HS-27A (cell line): ENCODE measurements around the gene TMEM271.
"Not testable (repeated sequence)": the region's sequence is repeated elsewhere in the genome, so short reads cannot be mapped to it uniquely, and the experiment has no call there.

ENCODE experiments used
- DNase-seq: peaks from one replicate; pipeline ENCODE4 v3.0.0-alpha.2; 2012; ENCODE audit warnings: low read depth, missing footprints

The TMEM271 gene

DNA sequence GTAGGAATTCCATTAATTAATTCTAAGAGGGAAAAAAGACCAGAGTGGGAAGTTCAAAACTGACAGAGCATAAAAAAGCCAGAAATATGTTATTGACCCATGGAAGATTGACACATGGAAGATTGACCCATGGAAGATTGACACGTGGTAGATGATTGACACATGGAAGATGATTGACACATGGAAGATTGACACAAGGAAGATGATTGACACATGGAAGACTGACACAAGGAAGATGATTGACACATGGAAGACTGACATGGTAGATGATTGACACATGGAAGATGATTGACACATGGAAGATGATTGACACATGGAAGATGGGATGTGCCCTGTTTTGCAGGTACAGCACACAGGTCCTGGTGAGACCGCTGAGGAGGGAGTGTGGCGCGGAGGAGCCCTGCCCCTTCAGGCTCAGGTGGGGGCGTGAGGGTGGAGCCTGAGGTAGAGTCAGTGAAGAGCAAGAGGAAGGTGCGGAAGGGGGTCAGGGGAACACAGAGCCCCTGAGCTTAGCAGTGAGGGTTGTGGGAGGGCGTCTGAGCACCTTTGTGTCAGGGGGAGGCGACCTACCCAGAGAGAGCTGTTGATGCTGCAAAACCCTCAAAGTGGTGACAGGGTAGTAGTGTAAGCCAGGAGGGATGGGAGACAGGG is 33.4 kb upstream of the TMEM271 start:
- no peak for DNase-seq

GRCh38 chr4:608236-608635 is 32.1 kb upstream of the TMEM271 start:
- no peak for DNase-seq

- DNase-seq: no peak
These were observed 29.8 kb upstream of the TMEM271 start for GRCh38 chr4:605702-606425.

DNA sequence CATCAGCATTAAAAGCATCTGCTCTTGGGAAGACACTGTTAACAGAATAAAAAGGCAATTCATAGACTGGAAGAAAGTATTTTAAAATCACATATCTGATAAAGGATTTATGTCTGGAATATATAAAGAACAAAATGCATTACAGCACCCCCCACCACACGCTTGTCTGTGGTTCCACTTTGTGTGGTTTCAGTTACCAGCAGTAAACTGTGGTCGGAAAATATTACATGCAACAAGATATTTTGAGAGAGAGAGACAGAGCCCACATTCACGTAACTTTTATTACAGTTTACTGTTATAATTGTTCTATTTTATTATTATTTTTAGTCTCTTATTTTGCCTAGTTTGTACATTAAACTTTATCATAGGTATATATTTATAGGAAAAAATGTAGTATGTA is 28.0 kb upstream of the TMEM271 start:
- DNase-seq: no peak

DNA sequence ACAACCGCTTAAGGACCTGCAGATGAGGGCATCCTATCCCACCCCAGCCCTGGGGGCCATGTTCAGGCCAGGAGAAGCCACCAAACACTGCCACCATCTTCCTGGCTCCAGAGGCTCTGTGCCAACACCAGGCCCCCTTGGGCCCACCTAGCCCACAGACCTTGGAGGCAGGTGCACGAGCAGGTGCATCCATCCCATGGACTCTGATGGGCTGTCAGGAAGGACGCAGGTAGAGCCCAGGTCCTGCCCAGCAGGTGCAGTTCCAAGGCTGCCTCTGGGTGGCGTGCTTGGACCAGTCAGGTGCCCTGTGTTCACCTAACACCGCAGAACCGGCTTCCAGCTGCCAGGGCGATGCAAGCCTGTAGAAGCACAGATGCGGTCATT is 26.5 kb upstream of the TMEM271 start:
- no peak for DNase-seq

- DNase-seq: no peak
These were observed 25.8 kb upstream of the TMEM271 start for GRCh38 chr4:601612-602558.

- no peak for DNase-seq
These were observed 24.9 kb upstream of the TMEM271 start for GRCh38 chr4:600850-601515.

GRCh38 chr4:600166-600565 is 24.1 kb upstream of the TMEM271 start:
- no peak for DNase-seq

DNA sequence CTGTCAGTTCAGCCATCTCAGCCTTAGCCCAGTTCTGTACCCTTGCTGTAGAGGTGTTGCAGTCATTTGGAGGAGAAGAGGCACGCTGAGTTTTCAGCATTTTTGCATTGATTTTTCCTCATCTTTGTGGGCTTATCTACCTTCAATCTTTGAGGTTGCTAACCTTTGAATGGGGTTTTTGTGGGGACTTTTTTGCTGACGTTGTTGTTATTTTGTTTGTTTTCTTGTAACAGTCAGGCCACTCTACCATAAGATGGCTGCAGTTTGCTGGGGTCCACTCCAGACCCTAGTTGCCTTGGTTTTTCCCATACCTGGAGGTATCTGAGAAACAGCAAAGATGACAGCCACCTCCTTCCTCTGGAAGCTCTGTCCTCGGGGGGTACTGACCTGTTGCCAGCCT is 22.8 kb upstream of the TMEM271 start:
- DNase-seq: no peak

- DNase-seq: no peak
These were observed 16.9 kb upstream of the TMEM271 start for GRCh38 chr4:592825-593520.

DNA sequence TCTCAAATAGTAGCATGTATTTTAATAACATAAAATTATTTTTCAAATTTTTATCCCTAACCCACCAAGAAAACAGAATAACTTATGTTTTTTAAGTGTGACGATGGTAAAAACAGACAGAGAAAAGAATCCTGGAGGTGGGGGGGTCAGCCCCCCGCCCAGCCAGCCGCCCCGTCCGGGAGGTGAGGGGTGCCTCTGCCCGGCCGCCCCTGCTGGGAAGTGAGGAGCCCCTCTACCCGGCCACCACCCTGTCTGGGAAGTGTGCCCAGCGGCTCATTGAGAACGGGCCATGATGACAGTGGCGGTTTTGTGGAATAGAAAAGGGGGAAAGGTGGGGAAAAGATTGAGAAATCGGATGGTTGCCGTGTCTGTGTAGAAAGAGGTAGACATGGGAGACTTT is 16.1 kb upstream of the TMEM271 start:
- not testable (repeated sequence) for DNase-seq

DNA sequence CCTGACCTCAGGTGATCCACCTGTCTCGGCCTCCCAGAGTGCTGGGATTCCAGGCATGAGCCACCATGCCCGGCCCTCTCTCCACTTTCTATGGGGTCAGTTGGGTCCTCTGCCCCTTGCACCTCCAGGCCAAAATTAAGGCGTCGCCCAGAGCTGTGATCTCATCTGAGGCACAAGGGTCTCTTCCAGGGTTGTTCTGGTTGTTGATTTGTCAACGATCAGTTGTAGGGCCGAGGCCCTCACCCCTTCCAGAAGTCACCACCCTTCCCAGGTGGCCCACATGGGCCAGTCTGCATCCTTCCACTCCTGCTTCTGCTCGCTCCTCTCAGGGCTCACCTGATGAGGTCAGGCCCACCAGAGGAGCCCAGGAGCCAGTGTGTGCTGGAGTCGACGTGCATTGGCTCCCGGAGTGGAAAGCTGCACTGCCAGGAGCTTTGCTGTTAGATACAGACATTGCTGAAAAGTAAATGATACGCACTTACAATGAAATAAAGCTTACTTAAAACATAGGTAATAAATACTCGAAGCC is 14.3 kb upstream of the TMEM271 start:
- no peak for DNase-seq

GRCh38 chr4:589219-589963 is 13.3 kb upstream of the TMEM271 start:
- no peak for DNase-seq

- DNase-seq: no peak
These were observed 12.3 kb upstream of the TMEM271 start for GRCh38 chr4:588351-588849.

GRCh38 chr4:587671-588350 is 11.7 kb upstream of the TMEM271 start:
- no peak for DNase-seq

GRCh38 chr4:583820-584219 is 7.7 kb upstream of the TMEM271 start:
- no peak for DNase-seq

GRCh38 chr4:581753-582361 is 5.8 kb upstream of the TMEM271 start:
- DNase-seq: no peak

GRCh38 chr4:581181-581580 is 5.1 kb upstream of the TMEM271 start:
- no peak for DNase-seq

DNA sequence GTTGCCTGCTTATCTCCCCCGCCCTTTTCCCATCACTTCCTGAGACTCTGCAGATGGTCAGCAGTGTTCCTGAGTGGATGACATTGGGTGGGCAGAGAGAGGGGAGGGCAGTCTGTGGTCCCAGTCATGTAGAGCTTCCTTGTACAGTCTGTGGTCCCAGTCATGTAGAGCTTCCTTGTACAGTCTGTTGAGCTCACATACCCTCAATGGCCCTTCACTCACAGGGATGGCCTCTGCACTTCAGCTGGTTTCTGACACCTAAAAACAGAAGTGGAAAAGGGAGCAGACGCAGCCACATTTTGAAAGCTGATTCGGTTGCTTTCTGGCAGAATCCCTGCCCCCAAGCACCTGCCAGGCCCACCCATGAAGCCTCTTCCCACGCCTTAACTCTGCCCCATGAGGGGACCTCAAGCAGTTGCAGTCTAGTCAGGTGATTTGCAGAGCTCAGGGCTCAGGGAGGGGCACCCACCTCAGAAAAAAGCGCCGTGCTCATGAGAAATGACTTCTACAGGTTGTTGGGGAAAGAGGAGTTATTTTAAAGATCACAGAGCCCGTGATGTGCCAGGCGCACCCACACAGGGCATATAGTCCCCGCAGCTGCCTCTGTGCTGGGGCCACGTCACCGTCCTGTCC is 3.6 kb upstream of the TMEM271 start:
- no peak for DNase-seq
